GM12878 (cell line): ENCODE measurements around the gene CRIM1. TPM values are rescaled to one million over a fixed set of nuclear protein-coding genes. Genes with fewer than 3 reads are reported as not detected.

Experiments
- ATAC-seq: fragments of 200-7000 bp; cut with Tn5 transposase; 3 replicates; pipeline ENCODE4 v1.9.1; 2020; ENCODE audit warnings: mild to moderate bottlenecking, moderate library complexity
- BruUV-seq: library from RNA; stranded (reverse); fragments of 400-500 nt; replicated peaks from 2 replicates; lab custom pipeline; 2021; lab: Mats Ljungman, UMichigan
- CTCF ChIA-PET: fragments of 300-600 bp; sonication (Branson Sonifier 250); formaldehyde crosslinking; extraction: SDS; loops from one replicate; lab custom pipeline; 2021; ENCODE audit warnings: inconsistent platforms; lab: Yijun Ruan, JAX
- POLR2A ChIA-PET: fragments of 350-600 bp; formaldehyde crosslinking; extraction: SDS; loops from one replicate; lab custom pipeline; 2021; ENCODE audit warnings: inconsistent platforms; lab: Charles Lee
- RAD21 ChIA-PET: fragments of 300-600 bp; sonication (Branson Sonifier 250); formaldehyde crosslinking; loops from one replicate; lab custom pipeline; 2023; ENCODE audit warnings: antibody characterized with exemption; ENCODE audit not compliant: unreplicated experiment; lab: Charles Lee
- SMC1A ChIA-PET: fragments of 300-600 bp; sonication (Branson Sonifier 250); formaldehyde crosslinking; loops from one replicate; lab custom pipeline; 2023; ENCODE audit not compliant: unreplicated experiment, uncharacterized antibody; lab: Charles Lee
- DNase-seq: peaks from one replicate; pipeline ENCODE4 v3.0.0-alpha.2; 2011; ENCODE audit warnings: low read depth, low spot score
- FAIRE-seq: peaks from 3 replicates; lab custom pipeline; 2011; peaks lifted over from hg19 to GRCh38; lab: Jason Lieb, UNC
- H2AFZ ChIP-seq: 2 replicates; pipeline ENCODE4 v1.6.0; 2011; ENCODE audit warnings: low read depth, low read length, control low read depth; ENCODE audit not compliant: control insufficient read depth
- H3K27ac ChIP-seq: 2 replicates; pipeline ENCODE4 v1.5.1; 2011; ENCODE audit warnings: control low read depth; ENCODE audit not compliant: control insufficient read depth, insufficient read depth
- H3K27me3 ChIP-seq, 2 experiments: replicated peaks in 1 of 2; 2 replicates each; pipeline versions ENCODE4 v1.6.0 to v1.6.1; 2011; ENCODE audit warnings: low read length in 1 of 2; ENCODE audit not compliant: control insufficient read depth in 2 of 2, insufficient read depth in 2 of 2
- H3K36me3 ChIP-seq, 2 experiments: 2 replicates each; pipeline ENCODE4 v1.5.1; 2011; ENCODE audit warnings: low read length in 1 of 2; ENCODE audit not compliant: control insufficient read depth in 2 of 2, insufficient read depth in 2 of 2
- H3K4me1 ChIP-seq: 2 replicates; pipeline ENCODE4 v1.6.1; 2011; ENCODE audit warnings: mild to moderate bottlenecking, low read length, moderate library complexity, mixed read lengths; ENCODE audit not compliant: control insufficient read depth, insufficient read depth
- H3K4me2 ChIP-seq: 2 replicates; pipeline ENCODE4 v1.6.0; 2011; ENCODE audit warnings: control low read depth; ENCODE audit not compliant: control insufficient read depth, insufficient read depth
- H3K4me3 ChIP-seq: fragments of 200-600 bp; sonication (generic); 2 replicates; pipeline ENCODE4 v1.5.1; 2016
- H3K79me2 ChIP-seq: 2 replicates; pipeline ENCODE4 v1.6.0; 2011; ENCODE audit warnings: low read length; ENCODE audit not compliant: control insufficient read depth, insufficient read depth
- H3K9ac ChIP-seq: 2 replicates; pipeline ENCODE4 v1.8.0; 2011; ENCODE audit warnings: low read length, control low read depth, mixed read lengths; ENCODE audit not compliant: control insufficient read depth, insufficient read depth
- H3K9me3 ChIP-seq: replicated peaks from 3 replicates; pipeline ENCODE4 v1.5.1; 2011; ENCODE audit warnings: mild to moderate bottlenecking, low read length; ENCODE audit not compliant: control insufficient read depth, insufficient read depth
- H4K20me1 ChIP-seq: 2 replicates; pipeline ENCODE4 v1.6.0; 2011; ENCODE audit not compliant: control insufficient read depth, insufficient read depth
- KLF5 ChIP-seq: fragments of 450-650 bp; IDR thresholded peaks from 2 replicates; pipeline ENCODE4 v1.6.1; 2014; ENCODE audit warnings: mild to moderate bottlenecking; ENCODE audit not compliant: partially characterized antibody
- RB1 ChIP-seq: fragments of 450-650 bp; formaldehyde crosslinking; IDR thresholded peaks from 2 replicates; pipeline ENCODE4 v1.6.1; 2017; ENCODE audit warnings: mild to moderate bottlenecking, borderline replicate concordance
- ZNF274 ChIP-seq: IDR thresholded peaks from one replicate; pipeline ENCODE4 v1.8.0; 2011; ENCODE audit not compliant: insufficient read length, insufficient read depth
- WGBS: methylation state at CpG from one replicate; pipeline ENCODE4 v1.1.6; 2016; ENCODE audit warnings: low lambda C conversion rate; ENCODE audit not compliant: insufficient replicate concordance, insufficient coverage; ENCODE audit errors: missing lambda C conversion rate; 5-methylcytosine and 5-hydroxymethylcytosine counted together
- in situ Hi-C: fragments of 300-500 bp; cut with MboI; formaldehyde crosslinking; loops from 9 replicates; pipeline ENCODE4 v1.14.3; 2018; ENCODE audit warnings: mixed read lengths
- intact Hi-C: fragments of 100-400 bp; cut with micrococcal nuclease; formaldehyde crosslinking; loops from one replicate; pipeline ENCODE4 v1.14.2; 2022; ENCODE audit not compliant: unreplicated experiment
- polyA plus RNA-seq, 11 experiments: library from polyadenylated mRNA; depleted of rRNA in 4 of 11; unstranded in 6 of 11; stranded (reverse) in 5 of 11; fragments of >200 nt; fragmentation: Nextera tagmentation in 4 of 11; fragmentation: Illumina TruSeq in 1 of 11; extraction: Ambion mirVana in 4 of 11; extraction: Trizol in 1 of 11; gene quantifications; 1 replicate in 1 of 11; 2 replicates in 10 of 11; pipeline versions ENCODE4 v1.2.1 to v1.2.3, GENCODE V29; 2011 to 2016; ENCODE audit warnings: inconsistent platforms in 2 of 11, missing spikeins in 2 of 11, low read depth in 1 of 11
- total RNA-seq, 4 experiments: library from RNA; depleted of rRNA in 3 of 4; stranded (reverse); fragments of >200 nt in 3 of 4; fragmentation: Illumina TruSeq in 1 of 4; extraction: Trizol in 1 of 4; gene quantifications; 2 replicates each; pipeline versions ENCODE4 v1.2.1 to v1.2.3, GENCODE V29; 2013 to 2021
- TF ChIP-seq, protein P1 (sequence below): IDR thresholded peaks from 2 replicates; pipeline ENCODE4 v1.6.1; 2011; ENCODE audit warnings: borderline replicate concordance, low read depth, mild to moderate bottlenecking, moderate library complexity, mixed read lengths, low read length; ENCODE audit not compliant: insufficient read depth; ENCODE audit errors: extremely low read length
- TF ChIP-seq, protein P2 (sequence below): fragments of 450-650 bp; IDR thresholded peaks from 2 replicates; pipeline ENCODE4 v1.6.1; 2017; ENCODE audit warnings: low read depth, mild to moderate bottlenecking, moderate library complexity
- TF ChIP-seq, protein P3 (sequence below): IDR thresholded peaks from 2 replicates; pipeline ENCODE4 v1.6.1; 2012; ENCODE audit warnings: low read depth, low read length, improper control_type of control experiment
- TF ChIP-seq, protein P4 (sequence below), 3 experiments: IDR thresholded peaks in 2 of 3; conservative IDR thresholded peaks in 1 of 3; 2 replicates each; pipeline ENCODE4 v1.5.1; 2011; ENCODE audit warnings: low read depth in 3 of 3, low read length in 3 of 3, mild to moderate bottlenecking in 3 of 3, control low read depth in 2 of 3, moderate library complexity in 2 of 3, inconsistent platforms in 1 of 3, mixed read lengths in 1 of 3; ENCODE audit not compliant: control insufficient read depth in 2 of 3, insufficient read depth in 1 of 3; ENCODE audit errors: extremely low read depth in 1 of 3

The CRIM1 gene
- total and polyA plus RNA-seq, 10 of the 15 experiments (the other 5 are each of a cell fraction or from before 2014, with no cell fraction given): 0.42 to 7.4 (median 3.1) TPM

DNA sequence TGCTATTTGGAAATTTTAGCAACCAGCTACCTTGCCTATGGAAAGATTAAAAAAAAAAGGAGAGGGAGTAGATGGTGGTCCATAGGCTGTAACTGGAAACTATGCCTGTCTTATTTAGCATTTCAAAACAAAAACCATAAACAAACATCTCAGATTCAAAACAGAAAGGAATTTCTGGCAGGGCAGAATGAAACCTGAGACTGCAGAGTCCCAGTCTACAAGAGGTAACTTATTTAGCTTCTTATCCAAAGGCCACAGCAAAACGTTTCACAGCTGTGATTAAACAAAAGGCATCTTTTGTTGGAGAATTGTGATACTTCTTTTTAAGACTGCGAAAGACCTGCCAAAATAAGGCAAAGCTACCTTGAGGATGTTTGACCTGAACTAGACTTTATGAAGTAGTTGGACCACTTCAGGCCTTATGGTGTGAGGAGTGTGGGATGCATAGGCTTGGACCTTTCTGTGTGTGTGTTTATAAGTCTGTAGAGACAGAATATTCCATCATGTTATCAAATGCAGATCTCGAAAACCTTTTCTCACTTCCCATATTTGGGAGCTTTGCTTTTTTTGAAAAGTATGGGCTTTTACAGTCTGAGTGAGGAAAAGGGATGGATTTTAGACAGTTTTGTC is 11.0 kb downstream of the CRIM1 start:
- intact Hi-C loops: no loop called here
- POLR2A ChIA-PET: no interaction called here
- no peak overlapping the region for H3K4me3 ChIP-seq

DNA sequence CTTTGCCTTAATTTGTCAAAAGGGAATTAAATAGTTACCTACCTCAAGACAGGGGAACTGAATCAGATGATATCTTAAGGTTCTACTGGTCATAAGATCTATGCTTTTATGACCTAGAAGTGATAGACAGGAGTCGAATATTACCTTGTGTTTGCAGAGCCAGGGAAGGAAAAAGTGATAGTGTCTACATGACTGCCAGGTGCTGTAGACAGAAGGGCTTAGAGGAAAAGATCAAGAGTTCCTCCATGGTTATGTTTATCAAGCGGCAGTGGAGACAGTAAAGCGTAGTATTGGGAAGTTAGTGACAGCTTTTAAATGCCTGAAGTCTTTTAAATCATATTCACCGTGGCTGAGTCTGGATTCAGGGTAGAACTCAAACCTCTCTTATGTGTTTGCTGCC is 11.9 kb downstream of the CRIM1 start:
- H3K79me2 ChIP-seq: no peaks in the 10 kb centered on the region
- no peak overlapping the region for H3K27ac ChIP-seq
- ChIA-PET CTCF (interaction anchor here (0.6 to 1.4 kb wide), 4 partner anchors 18 to 347 kb away, joined by 3 to 5 read pairs (median 4); no protein-coding TSS in a partner anchor), SMC1A (no interaction called here), RAD21 (no interaction called here), POLR2A (no interaction called here)
- FAIRE-seq (no peak), DNase-seq (no peak), ATAC-seq (no peak)
- H3K4me1 ChIP-seq: no peaks in the 10 kb centered on the region
- no peaks in the 10 kb centered on the region for H3K36me3 ChIP-seq
- in situ Hi-C loops: no loop called here
- H3K4me2 ChIP-seq: no peak overlapping the region
- BruUV-seq: no TSS peak
- intact Hi-C loops: no loop called here
- WGBS: 31% methylated on average over 4 of the region's 4 CpGs
- no peak overlapping the region for H3K4me3 ChIP-seq
- H3K9ac ChIP-seq: no peak overlapping the region
- H2AFZ ChIP-seq: no peak overlapping the region
- TF ChIP-seq, protein P1, sequence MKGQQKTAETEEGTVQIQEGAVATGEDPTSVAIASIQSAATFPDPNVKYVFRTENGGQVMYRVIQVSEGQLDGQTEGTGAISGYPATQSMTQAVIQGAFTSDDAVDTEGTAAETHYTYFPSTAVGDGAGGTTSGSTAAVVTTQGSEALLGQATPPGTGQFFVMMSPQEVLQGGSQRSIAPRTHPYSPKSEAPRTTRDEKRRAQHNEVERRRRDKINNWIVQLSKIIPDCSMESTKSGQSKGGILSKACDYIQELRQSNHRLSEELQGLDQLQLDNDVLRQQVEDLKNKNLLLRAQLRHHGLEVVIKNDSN: no peak
- TF ChIP-seq, protein P2, sequence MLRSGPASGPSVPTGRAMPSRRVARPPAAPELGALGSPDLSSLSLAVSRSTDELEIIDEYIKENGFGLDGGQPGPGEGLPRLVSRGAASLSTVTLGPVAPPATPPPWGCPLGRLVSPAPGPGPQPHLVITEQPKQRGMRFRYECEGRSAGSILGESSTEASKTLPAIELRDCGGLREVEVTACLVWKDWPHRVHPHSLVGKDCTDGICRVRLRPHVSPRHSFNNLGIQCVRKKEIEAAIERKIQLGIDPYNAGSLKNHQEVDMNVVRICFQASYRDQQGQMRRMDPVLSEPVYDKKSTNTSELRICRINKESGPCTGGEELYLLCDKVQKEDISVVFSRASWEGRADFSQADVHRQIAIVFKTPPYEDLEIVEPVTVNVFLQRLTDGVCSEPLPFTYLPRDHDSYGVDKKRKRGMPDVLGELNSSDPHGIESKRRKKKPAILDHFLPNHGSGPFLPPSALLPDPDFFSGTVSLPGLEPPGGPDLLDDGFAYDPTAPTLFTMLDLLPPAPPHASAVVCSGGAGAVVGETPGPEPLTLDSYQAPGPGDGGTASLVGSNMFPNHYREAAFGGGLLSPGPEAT: no peak
- TF ChIP-seq ZNF274 (no peak), KLF5 (no peak)
- TF ChIP-seq, protein P3, sequence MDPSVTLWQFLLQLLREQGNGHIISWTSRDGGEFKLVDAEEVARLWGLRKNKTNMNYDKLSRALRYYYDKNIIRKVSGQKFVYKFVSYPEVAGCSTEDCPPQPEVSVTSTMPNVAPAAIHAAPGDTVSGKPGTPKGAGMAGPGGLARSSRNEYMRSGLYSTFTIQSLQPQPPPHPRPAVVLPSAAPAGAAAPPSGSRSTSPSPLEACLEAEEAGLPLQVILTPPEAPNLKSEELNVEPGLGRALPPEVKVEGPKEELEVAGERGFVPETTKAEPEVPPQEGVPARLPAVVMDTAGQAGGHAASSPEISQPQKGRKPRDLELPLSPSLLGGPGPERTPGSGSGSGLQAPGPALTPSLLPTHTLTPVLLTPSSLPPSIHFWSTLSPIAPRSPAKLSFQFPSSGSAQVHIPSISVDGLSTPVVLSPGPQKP: no peak
- TF ChIP-seq, all 136 proteins: peak for 0
- Histone ChIP-seq H4K20me1 (no peaks in the 10 kb centered on the region), H3K9me3 (no peaks in the 10 kb centered on the region), H3K27me3 (peaks cover 0 to 3% of the 10 kb centered on the region in 2 experiments; a peak in 1 of 4 replicates)

More for the DNA sequence above, 11.0 kb downstream of the CRIM1 start:
- in situ Hi-C loops: no loop called here
- ChIA-PET SMC1A (no interaction called here), CTCF (interaction anchor here (0.9 to 1.1 kb wide), 2 partner anchors 19 to 298 kb away, joined by 3 to 6 read pairs; no protein-coding TSS in a partner anchor), RAD21 (no interaction called here)
- BruUV-seq: no TSS peak
- no peaks in the 10 kb centered on the region for H3K4me1 ChIP-seq
- no peak overlapping the region for H3K9ac ChIP-seq
- FAIRE-seq (no peak), ATAC-seq (no peak), DNase-seq (no peak)
- H3K27me3 ChIP-seq: peaks cover 0 to 4% of the 10 kb centered on the region in 2 experiments; a peak in 1 of 4 replicates
- H3K9me3 ChIP-seq: no peaks in the 10 kb centered on the region
- WGBS: 0% methylated on average over 3 of the region's 3 CpGs
- no peaks in the 10 kb centered on the region for H3K36me3 ChIP-seq
- no peaks in the 10 kb centered on the region for H3K79me2 ChIP-seq
- no peaks in the 10 kb centered on the region for H4K20me1 ChIP-seq
- H2AFZ ChIP-seq: no peak overlapping the region
- no peak overlapping the region for H3K27ac ChIP-seq
- H3K4me2 ChIP-seq: no peak overlapping the region
- TF ChIP-seq RB1: no peak
- TF ChIP-seq, protein P4, sequence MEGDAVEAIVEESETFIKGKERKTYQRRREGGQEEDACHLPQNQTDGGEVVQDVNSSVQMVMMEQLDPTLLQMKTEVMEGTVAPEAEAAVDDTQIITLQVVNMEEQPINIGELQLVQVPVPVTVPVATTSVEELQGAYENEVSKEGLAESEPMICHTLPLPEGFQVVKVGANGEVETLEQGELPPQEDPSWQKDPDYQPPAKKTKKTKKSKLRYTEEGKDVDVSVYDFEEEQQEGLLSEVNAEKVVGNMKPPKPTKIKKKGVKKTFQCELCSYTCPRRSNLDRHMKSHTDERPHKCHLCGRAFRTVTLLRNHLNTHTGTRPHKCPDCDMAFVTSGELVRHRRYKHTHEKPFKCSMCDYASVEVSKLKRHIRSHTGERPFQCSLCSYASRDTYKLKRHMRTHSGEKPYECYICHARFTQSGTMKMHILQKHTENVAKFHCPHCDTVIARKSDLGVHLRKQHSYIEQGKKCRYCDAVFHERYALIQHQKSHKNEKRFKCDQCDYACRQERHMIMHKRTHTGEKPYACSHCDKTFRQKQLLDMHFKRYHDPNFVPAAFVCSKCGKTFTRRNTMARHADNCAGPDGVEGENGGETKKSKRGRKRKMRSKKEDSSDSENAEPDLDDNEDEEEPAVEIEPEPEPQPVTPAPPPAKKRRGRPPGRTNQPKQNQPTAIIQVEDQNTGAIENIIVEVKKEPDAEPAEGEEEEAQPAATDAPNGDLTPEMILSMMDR (IDR thresholded peaks at IDR 0.05 in 2 of 3, conservative IDR thresholded peaks at IDR 0.05 in 1 of 3; ENCODE audit: control insufficient read depth in 2 of 3, extremely low read depth in 1 of 3, insufficient read depth in 1 of 3, low read depth in 3 of 3, low read length in 3 of 3): no peak
